HG02938 (cell line): ENCODE data around the gene FAM107B.
"Not testable (repeated sequence)": the region's sequence is repeated elsewhere in the genome, so short reads cannot be mapped to it uniquely, and the experiment has no call there.

Experiments
- ATAC-seq: cut with Tn5 transposase; IDR thresholded peaks from one replicate; pipeline ENCODE4 v1.9.1; 2021; ENCODE audit warnings: mild to moderate bottlenecking, moderate library complexity; ENCODE audit not compliant: unreplicated experiment

FAM107B gene

DNA sequence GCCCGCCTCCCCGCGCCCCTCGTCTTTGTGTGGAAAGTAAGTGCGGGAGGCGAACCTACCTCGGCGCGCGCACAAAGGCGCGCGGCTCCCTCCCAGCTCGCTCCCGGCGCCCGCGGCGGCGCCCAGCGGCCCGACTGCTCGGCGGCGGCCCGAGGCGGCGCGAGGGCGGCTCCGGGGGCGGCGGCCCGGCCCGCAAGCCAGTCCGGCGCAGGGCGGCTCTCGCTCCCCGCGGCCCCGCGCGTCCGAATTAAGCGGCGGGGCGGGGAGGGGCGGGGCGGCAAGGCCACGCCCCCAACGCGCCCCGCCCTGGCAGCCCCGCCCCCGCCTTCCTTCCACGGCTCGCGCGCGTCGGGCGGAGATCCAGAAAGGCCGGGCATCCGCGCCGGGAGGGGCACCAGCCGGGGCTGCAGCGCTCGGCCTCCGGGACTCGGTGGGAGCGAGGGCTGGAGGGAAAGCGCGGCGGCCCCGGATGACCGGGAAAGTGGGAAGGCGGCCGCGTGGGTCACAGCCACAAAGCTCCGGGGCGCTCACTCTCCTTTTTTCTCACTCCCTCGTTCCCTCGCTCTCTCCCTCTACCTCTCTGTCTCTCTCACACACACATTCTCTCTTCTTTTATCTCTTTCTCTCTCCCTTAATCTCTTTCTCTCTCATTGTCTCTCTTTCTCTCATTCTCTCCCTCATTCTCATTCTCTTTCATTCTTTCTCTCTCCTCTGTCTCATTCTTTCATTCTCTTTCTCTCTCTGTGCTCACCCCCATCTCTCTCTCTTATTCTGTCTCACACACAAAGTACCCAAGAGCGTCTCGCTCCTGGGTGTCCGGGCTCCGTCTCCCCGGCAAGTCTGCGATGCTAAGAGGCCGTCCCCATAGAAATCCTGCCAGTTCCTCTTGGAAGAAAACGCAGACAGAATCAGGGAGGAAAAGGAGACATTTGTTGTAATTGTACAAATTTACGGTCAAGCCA, 170.2 kb downstream of the FAM107B start:
- ATAC-seq: peak; percentile 30

DNA sequence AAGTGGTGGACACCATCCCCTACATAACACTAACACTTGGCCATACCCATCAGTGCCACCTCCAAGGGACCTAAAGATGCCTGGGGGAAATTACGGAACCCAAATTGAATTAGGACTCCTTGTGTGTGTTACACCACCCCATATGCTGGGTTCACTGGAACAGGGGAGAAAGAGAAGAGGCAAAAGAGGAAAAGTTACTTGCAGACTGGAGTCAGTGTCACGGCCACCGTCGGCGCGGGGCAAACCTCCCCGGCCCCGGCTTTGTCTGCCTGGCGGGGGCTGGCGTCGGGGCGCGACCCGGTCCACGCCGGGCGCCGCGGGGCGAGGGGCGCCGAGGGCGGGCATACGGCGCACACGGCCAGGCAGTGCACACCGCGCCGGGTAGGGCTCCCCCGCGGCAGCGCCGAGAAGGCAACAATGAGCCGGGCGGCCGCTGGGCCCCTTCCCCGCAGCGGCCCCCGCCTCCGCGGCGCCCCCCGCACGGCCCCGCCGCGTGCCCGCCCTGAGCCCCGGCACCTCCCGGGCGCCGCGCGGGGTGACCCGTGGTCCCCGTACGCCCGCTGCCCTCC, 171.1 kb downstream of the FAM107B start:
- ATAC-seq: peak; percentile 15

DNA sequence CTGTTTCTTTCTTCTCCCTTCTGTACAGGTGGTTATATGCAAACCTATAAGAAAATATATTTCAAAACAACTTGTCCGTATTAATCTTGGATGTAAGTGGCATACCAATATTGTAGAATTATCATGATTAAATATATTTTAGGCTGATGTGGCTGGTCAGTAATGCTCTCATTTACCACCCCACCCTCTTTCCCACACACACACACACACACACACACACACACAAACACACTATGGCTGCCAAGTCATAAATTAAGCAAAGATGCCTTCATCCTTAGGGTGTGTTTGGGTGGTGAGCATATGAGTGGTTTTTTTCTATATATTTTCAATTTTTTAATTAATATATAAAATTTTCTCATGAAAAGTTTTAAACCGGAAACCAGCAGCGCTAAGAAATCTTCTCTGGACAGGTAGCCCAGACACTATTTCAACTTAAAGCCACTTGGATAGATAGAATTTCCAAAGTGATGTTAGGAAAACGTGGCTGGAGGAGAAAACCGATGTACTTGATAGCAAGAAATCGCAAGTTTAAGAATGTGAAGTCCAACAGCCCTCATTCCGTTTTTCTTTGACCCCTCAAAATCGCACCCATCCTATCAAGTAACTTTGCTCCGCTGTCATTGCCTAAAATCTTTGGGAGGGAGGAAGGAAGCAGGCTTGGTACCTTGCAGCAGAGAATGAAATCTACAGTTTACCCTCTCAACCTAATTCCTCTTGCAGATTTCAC, 171.7 kb downstream of the FAM107B start:
- no peak for ATAC-seq

DNA sequence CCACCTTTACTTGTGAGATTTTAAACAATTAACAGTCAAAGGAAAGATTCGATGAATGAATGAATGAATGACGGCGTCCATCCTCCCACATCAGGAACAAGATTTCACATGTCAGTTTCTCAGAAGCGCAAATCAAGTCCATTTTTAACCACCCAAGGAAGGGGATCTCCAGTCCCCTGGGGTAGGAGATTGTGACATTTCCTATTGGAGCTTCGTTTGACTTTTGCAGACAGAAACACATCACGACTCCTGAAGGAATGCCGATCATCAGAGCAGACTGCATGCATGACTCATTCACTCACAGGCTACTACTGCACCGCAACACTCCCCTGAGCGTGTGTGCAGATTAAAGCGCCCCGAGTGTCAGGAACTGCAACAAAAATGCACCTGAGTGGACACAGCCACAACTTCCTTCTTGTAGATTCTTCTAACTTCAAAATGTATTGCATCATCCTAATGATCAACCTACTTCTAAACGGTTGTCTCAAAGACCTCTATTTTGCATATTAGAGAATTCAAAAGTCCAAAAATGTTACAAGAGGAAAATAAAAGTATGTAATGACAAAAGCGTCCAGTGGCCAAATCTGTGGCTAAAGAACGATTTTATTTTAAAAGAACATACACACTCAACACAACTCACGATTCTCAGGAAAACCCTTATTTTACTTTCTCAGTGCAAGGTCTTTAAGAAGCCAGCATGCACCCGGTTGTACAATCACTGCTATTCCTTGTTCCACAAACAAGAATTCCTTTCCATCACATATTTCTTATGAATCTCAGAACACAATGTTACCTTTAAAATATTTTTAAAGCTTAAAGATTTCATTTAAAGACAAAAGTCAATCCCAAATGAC, 172.6 kb downstream of the FAM107B start:
- peak; percentile 44 for ATAC-seq

DNA sequence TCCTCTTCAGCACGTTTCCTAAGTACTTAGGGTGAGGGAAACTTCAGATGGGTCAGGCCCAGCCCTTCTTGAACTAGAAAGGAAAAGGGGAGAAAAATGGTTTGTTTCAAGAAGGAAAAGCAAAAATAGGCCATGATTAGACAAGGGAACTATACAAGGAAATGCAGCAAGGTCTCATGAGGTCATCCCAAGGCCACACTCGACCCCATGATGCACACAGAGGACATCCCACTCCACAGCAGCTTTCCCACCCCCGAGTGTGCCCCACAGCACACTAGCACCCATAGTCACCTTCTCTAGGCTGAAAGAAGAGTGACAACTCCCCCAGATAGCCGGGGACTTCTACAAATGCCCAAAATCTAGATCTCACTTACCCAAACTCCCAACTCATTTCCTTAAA, 173.4 kb downstream of the FAM107B start:
- no peak for ATAC-seq

DNA sequence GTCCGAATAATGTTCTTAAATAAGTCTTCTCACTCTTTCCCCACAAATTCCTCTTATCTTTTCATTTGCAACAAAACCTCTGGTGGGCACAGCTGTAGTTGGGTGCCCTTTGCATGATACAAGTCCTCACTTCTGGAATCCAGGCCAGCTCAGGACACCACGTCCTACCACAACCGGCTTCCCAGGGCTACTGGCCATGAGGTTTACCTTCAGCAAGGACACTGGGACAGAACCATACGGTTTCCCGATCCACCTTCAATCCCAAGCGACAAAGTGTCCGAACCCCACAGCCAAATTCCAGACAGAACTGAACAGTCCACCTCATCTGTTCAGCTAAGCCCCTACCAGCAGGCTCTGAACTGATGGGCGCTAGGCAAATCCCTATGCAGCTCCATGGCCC, 174.6 kb downstream of the FAM107B start:
- ATAC-seq: no peak

DNA sequence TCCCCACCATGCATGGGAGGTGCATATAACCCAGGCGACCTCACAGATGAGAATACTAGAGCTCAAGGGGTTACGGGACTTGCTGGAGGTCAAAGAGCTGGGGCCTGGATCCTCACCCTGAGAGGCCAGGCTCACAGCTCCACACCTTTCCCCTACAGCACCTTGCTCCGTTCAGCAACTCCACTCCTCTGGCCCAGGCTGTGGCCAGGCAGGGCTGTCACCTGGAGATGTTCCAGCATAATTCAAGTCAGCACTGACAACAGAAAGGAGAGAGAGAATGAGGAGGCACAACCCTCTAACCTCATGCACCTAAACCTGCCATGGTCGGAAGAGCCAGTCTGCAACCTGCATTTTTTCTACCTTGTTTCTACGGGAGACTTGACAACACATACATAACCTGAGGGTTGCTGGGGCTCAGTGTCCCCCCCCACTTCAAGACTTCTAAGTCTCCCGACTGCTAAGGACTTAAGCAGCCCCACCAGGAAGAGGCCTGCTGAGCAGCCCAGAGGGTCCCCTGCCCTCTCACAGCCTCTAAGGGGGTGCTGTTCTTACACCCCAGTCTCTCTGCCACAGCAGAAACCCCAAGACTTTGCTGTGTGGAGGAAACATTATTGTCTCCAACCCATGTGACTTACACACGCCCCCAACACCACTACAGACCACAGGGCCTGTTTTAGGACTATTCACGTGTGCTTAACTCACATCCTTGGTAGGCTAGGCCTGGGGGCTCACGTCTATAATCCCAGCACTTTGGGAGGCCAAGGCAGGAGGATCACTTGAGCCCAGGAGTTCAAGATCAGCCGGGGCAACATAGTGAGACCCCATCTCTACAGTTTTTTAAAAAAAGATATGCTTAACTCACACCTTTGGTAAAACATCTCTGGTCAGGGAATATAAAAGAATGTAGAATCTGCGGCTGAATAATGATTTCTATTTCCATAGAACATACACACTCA, 175.6 kb downstream of the FAM107B start:
- no peak for ATAC-seq

DNA sequence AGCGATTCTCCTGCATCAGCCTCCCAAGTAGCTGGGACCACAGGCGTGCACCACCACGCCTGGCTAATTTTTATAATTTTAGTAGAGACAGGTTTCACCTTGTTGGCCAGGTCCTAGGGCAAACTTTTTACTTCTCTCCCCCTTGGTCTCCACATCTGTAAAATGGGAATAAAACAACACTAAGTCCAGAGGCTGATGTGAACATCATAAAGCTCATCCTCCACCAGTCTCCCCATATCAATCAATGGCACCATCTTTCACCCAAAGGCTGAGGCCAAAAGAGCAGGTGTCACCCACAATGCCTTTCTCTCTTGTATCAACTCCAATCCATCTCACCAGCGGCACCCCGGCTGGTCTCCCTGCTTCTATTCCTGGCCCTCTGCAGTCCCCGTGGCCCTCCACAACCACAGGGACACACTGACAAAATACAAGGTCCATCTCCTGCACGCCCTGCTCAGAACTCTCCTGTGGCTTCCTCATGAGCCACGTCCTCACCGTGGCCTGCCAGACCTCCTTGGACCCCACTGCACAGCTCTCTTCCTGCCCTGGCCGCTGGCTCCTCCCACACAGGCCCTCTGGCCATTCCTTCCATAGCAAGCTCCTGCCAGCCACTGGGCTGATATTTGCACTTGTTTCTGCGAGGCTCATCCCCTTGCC, 179.0 kb downstream of the FAM107B start:
- no peak for ATAC-seq

DNA sequence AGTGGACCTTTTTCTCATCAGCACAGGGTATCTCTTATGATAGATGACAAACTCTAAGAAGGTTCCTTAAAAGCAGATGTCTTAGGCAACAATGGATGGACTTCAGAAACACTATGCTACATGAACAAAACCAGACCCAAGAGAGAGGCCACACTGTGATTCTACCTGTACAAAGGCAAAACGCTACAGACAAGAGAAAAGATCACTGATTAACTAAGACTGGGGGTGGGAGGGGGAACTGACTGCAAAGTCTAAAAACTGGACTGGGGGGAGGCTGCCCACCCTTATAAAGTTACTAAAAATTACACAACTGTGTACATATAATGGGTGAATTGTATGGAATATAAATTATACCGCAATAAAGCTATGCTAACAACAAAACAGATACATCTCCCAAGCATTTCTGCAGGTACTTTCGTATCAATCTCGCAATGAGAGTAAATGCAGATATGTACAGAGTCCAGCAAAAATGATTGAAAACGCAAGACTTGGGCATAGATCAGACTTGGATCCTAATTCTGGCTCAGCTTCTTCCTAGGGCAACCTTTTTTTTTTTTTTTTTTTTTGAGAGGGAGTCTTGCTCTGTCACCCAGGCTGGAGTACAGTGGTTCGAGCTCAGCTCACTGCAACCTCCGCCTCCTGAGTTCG, 179.7 kb downstream of the FAM107B start:
- ATAC-seq: no peak

DNA sequence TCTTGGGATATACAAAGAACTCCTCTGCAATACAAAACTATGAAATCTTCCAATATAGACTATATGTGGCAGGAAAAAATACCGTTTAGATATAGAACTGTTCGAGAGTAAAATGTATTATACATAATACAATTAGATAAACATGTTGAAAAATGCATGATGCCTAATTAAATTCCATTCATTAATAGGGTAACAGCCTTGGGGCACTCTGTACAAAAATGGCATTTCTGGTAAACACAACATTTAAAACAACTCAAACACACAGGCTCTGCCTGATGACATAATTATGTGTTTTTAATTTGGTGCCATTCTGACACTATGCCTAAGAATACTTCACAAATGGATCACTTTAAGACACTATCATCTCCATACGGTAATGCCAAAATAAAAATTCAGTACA, 180.9 kb downstream of the FAM107B start:
- ATAC-seq: no peak

DNA sequence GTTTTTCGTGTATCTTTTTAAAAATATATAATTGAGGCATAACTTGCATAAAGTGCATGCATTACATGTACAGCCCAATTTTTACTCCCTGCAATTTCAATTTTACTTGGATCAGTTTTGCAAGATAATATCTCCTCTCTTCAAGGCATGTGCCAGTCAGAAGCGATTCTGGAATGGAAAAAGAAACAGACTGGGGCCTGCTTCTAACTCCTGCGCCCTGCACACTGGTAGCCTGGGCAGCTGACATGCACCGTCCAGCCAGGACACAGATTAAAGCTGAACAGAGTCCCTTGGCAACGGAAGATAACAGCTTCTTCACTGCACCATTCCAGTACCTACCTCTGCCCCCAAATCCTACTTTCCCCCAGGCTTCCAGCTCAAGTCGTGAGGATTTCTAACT, 182.1 kb downstream of the FAM107B start:
- ATAC-seq: no peak

DNA sequence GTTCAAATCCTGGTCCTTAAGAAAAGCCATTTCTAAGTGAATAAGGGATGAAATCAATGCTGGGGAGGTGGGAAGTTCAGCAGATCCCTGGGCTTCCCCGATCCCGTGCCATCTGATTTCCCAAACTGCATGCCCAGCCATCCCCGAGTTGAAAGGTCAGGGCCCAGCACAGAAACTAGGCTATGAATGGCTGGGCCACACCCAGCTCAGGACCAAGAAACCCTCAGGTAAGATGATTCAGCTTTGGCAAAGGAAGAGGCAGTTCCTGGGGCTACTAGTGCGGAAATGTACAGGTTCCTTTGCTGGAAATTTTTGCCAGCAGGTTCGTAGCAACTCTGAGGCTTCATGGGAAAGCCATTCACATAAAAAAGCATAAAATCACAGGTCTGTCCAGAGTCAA, 182.7 kb downstream of the FAM107B start:
- no peak for ATAC-seq

DNA sequence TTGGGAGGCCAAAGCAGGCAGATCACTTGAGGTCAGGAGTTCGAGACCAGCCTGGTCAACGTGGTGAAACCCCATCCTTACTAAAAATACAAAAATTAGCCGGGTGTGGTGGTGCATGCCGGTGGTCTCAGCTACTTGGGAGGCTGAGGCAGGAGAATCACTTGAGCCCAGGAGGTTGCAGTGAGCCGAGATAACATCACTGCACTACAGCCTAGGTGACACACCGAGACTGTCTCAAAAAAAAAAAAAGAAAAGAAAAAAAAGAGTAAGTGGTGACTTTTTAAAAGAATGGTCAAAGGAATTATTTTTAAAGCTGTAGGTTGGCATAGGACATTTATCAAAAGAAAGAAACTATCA, 185.8 kb downstream of the FAM107B start:
- ATAC-seq: not testable (repeated sequence)

DNA sequence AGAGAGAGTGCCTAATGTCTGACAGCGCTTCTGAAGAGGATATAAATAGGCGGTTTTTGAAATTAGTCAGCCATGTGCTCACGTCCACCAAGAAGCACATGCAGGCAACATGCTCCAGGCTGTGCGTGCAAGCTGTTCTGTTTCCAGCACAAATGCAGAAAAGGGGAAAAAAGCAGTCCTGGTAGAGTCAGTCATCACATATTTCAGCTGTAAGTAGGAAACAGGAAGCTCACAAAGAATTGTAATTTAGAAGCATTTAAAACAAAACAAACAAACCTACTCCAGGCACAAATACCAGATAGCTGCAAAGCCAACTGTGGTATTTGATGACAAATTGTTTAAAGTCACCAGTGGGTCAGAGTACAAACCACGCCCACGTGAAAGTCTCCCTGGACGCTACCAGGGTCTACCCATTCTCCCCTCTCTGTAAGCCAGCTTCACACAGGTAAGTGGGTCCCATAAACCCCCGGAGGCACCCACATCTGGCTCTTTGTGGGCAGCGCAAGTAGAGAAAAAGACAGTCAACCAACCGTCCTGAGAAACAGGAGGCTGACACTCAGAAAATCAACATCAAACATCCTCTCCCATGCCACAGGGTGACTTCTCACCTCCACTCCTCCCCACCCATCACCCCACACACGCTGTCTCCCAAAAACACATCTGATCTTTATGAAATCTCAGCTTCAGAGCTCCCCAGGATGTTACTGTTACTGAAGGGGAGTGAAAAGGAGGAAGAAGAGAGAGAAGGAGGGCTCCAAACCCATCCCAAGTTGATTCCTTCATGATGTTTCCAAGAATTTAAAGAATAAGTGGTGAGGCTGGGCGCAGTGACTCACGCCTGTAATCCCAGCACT, 186.4 kb downstream of the FAM107B start:
- peak; percentile 68 for ATAC-seq

DNA sequence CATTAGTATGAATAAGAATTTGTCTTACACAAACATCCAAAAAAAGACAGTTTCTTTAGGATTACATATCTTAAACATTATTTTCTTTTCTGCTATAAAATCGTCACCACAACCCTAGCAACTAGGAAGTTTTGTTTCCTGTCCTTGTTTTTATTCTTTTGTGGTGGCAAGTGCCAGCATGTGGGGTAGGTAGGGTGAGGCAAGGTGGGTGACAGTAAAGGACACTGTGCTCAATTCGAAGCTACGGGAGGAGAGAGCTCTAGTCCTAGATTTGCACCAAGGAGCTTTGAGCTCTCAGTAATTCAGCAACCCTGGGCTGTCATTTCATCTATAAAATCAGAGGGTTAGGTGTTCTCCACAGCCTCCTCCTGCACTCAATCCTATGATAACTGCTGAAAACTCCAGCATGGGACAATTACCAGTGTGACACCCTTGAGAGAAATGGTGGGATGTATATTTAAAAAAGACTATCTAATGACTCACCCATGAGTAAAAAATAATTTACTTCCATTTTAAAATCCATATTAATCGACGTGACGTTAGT, 187.1 kb downstream of the FAM107B start:
- no peak for ATAC-seq

DNA sequence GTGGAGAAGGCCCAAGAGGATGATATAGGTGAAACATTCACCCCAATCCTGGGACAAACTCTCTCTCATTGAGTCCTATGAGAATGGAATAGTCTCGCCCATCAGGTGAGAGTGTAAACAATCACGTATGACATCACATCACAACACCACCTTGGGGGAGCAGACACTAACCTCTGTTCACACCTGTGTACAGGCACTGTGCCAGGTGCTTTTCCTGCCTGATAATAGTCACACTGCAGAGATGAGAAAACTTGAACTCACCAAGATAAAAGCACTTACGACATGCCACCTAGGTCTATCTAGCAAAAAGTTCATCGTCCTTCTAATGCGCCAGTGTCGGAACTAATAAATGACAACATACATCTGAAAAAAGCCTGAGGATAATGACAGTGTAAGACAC, 187.8 kb downstream of the FAM107B start:
- no peak for ATAC-seq
